ENCODE data around the gene TRIO.

TRIO gene

DNA sequence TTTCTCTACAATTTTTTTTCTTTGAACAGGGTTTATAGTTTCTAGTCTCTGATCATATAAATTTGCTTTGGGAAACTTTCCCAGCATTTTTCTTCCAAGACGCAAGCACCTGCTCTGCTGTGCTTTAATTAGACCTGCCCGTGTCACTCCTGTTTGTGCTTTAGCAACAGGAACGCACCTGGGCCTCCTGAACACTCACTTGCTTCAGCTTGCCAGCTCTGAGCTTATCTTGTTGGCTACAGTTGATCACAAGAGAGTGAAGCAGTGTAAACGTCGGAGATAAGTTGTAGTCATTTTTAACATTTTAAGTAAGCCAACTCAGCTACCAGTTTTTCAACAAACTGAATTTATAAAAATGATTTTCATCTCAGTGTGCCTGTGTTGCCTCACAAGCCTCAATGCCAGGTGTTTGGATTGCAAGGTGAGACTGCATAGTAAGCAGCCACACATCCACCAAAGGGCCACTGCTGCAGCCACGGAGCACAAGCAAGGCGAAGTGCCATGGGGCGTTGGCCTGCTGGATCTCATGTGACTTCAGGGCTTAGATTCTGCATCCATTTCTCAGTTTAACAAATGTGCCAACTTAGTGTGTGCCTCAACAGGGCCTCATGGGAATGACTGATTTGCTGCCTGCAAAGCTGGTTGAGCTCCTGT lies 166.9 kb downstream of the TRIO start:
- Histone ChIP-seq H3K27me3 (no peaks in the 10 kb centered on the region), H3K27ac (no peak overlapping the region), H3K4me3 (ENCODE audit: low read depth in 1 of 2, low read length in 1 of 2) (no peak overlapping the region), H3K36me3 (no peaks in the 10 kb centered on the region), H3K9me3 (no peaks in the 10 kb centered on the region), H3K4me1 (ENCODE audit: control insufficient read depth in 1 of 2, insufficient read depth in 1 of 2, low read depth in 1 of 2, low read length in 1 of 2) (peaks cover 3 to 6% of the 10 kb centered on the region in 2 experiments)
- TF ChIP-seq, protein P1, sequence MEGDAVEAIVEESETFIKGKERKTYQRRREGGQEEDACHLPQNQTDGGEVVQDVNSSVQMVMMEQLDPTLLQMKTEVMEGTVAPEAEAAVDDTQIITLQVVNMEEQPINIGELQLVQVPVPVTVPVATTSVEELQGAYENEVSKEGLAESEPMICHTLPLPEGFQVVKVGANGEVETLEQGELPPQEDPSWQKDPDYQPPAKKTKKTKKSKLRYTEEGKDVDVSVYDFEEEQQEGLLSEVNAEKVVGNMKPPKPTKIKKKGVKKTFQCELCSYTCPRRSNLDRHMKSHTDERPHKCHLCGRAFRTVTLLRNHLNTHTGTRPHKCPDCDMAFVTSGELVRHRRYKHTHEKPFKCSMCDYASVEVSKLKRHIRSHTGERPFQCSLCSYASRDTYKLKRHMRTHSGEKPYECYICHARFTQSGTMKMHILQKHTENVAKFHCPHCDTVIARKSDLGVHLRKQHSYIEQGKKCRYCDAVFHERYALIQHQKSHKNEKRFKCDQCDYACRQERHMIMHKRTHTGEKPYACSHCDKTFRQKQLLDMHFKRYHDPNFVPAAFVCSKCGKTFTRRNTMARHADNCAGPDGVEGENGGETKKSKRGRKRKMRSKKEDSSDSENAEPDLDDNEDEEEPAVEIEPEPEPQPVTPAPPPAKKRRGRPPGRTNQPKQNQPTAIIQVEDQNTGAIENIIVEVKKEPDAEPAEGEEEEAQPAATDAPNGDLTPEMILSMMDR (IDR thresholded peaks at IDR 0.05), result no peak

DNA sequence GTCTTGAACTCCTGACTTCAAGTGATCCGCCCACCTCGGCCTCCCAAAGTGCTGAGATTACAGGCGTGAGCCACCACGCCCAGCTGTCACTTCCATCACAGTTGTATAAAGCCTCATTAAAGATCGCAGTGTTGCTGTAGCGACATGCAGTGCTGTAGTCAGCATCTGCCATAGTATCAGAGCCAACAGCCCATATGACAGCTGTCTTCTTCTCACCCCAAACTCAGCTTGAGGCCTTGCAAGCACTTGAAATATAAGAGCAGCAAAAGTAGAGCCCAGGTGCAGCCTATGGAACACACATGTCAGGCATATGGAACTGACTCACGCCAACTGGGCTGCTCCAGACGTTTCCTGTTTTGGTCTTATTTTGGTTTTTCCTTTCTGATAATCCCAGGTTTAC lies 167.8 kb downstream of the TRIO start:
- H3K4me3 ChIP-seq (ENCODE audit: low read depth in 1 of 2, low read length in 1 of 2), result no peak overlapping the region
- no peaks in the 10 kb centered on the region for H3K9me3 ChIP-seq
- H3K36me3 ChIP-seq, result no peaks in the 10 kb centered on the region
- peaks cover 1 to 3% of the 10 kb centered on the region in 2 experiments for H3K4me1 ChIP-seq (ENCODE audit: control insufficient read depth in 1 of 2, insufficient read depth in 1 of 2, low read depth in 1 of 2, low read length in 1 of 2)
- TF ChIP-seq, protein P1 (IDR thresholded peaks at IDR 0.05), result no peak
- H3K27ac ChIP-seq, result no peak overlapping the region
- no peaks in the 10 kb centered on the region for H3K27me3 ChIP-seq

DNA sequence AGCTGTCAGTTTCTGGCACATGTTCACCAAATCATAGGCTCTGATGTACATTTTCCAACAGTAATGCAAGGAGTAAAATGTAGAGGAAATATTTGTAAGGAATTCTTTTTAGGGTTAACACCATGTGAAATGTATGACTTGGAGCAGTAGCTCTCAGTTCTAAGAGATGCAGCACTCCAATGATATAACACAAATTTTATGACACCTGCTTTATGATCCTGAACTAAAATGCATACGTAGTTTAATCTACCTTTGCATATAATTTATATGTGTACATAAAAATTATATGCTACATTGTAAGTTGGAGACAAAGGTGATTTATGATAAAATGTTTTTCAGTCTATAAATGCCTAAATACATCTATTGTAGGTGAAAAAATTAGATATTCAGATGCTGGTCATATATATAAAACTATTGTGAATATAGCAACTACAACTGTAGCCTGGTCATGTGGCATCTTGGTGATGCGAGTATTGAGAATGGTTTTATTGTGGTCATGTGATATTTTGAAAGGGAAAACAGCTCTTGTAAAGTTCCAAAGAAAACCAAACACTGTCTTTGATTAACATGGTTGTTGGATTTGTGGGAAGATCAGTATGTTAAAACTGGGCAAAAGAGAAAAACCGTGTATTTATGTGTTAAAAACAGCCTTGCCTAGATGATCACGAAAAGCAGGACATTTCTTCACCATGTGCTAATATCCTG lies 171.0 kb downstream of the TRIO start:
- H3K36me3 ChIP-seq, result no peaks in the 10 kb centered on the region
- no peak overlapping the region for H3K4me3 ChIP-seq (ENCODE audit: low read depth in 1 of 2, low read length in 1 of 2)
- TF ChIP-seq, protein P1 (IDR thresholded peaks at IDR 0.05), result no peak
- H3K4me1 ChIP-seq (ENCODE audit: control insufficient read depth in 1 of 2, insufficient read depth in 1 of 2, low read depth in 1 of 2, low read length in 1 of 2), result peaks cover 0 to 3% of the 10 kb centered on the region in 2 experiments
- no peaks in the 10 kb centered on the region for H3K9me3 ChIP-seq
- no peak overlapping the region for H3K27ac ChIP-seq
- H3K27me3 ChIP-seq, result no peaks in the 10 kb centered on the region

DNA sequence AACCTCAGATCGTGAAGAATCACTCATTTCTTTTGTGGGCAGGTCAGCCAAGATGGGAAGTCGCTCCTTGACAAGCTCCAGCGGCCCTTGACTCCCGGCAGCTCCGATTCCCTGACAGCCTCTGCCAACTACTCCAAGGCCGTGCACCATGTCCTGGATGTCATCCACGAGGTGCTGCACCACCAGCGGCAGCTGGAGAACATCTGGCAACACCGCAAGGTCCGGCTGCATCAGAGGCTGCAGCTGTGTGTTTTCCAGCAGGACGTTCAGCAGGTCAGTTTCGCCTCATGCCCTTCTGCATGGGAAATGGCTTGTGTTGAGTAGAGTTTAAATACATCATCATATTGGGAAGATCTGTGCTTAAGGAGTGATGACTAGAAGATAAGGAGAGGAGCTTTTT lies 173.3 kb downstream of the TRIO start:
- no peak overlapping the region for H3K4me3 ChIP-seq (ENCODE audit: low read depth in 1 of 2, low read length in 1 of 2)
- no peaks in the 10 kb centered on the region for H3K9me3 ChIP-seq
- H3K4me1 ChIP-seq (ENCODE audit: control insufficient read depth in 1 of 2, insufficient read depth in 1 of 2, low read depth in 1 of 2, low read length in 1 of 2), result peaks cover 0 to 3% of the 10 kb centered on the region in 2 experiments
- no peaks in the 10 kb centered on the region for H3K36me3 ChIP-seq
- no peak overlapping the region for H3K27ac ChIP-seq
- TF ChIP-seq, protein P1 (IDR thresholded peaks at IDR 0.05), result no peak
- H3K27me3 ChIP-seq, result no peaks in the 10 kb centered on the region

DNA sequence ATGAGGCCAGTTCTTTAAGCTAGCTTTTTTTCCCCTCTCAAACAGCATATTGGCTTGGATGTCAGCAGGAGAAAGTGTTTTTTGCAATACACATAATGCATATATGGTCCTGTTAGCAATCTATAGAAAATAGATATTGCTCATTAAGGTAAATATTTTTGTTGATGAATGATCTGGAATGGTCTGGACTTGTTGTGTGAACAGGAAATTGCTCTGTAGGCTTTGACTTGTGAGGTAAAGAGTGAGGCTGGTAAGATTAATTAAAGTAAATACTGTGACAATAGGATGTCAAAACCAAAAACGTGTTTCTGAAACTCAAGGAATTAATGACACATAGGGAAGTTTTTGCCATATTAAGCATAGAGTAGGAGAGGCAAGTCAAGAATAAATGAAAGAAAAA lies 176.0 kb downstream of the TRIO start:
- no peaks in the 10 kb centered on the region for H3K9me3 ChIP-seq
- H3K36me3 ChIP-seq, result no peaks in the 10 kb centered on the region
- no peaks in the 10 kb centered on the region for H3K27me3 ChIP-seq
- H3K27ac ChIP-seq, result no peak overlapping the region
- TF ChIP-seq, protein P1 (IDR thresholded peaks at IDR 0.05), result no peak
- H3K4me1 ChIP-seq (ENCODE audit: control insufficient read depth in 1 of 2, insufficient read depth in 1 of 2, low read depth in 1 of 2, low read length in 1 of 2), result peaks cover 0 to 3% of the 10 kb centered on the region in 2 experiments
- H3K4me3 ChIP-seq (ENCODE audit: low read depth in 1 of 2, low read length in 1 of 2), result no peak overlapping the region

Measured in neutrophil (primary cell).